ENCODE data around the gene HSF5.
A peak's percentile ranks its signal among the peaks of the same experiment; 100 is the strongest.

Gene HSF5

DNA sequence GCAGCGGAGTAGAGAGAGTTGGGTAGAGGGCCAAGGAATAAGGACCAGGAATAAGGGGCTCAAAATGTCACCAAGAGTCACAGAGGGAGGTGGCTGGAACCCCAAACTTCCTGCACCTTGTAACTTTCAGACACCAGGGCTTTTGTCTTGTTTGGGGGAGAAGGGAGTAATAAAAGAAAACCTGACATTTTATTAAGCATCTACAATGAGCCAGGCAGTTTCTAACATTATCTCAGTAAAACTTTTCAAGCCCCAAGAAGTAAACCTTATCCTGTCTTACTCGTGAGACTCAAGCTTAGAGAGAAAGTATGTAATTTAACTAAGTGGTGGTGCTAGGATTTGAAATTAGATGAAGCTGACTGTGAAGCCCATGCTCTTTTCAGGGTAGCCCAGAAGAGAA is 27.1 kb upstream of the HSF5 start:
- Histone ChIP-seq H3K36me3 (ENCODE audit: insufficient read depth, low read length) (peaks cover 24% of the 10 kb centered on the region), H3K27ac (ENCODE audit: low read depth, low read length) (0 out of 2 replicates have a peak overlapping the region, but pooled peaks have one; percentile 2), H3K4me1 (ENCODE audit: insufficient read depth, low read length) (peaks cover 18% of the 10 kb centered on the region), H3K9ac (ENCODE audit: low read depth, low read length) (peak overlapping the region; percentile 54; the same call in 1 of the 2 replicates), H3K9me3 (ENCODE audit: insufficient read depth, low read depth, low read length) (no peaks in the 10 kb centered on the region), H3K4me3 (ENCODE audit: low read length) (peak overlapping the region; percentile 85), H3K27me3 (ENCODE audit: insufficient read depth, low read length) (no peaks in the 10 kb centered on the region)
- 88% methylated on average over 2 of the region's 2 CpGs for WGBS

DNA sequence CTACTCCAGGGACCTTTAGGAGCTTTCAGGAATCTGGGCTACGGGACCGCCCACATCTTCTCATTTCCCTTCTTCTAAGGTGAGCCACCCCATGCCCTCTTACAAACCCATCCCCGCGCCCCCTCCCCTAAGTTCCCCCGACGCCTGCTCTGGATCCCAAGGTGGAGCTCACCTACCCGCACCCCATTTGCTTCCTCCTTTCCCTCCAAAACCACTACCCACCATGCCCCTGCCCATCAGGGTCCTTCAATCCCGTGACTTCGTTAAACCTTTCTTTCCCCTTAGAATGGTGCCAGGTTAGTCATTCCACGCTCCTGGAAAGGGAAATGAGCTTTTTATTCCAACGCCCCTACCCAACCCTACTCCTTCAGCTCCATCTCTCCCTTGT is 26.6 kb upstream of the HSF5 start:
- Histone ChIP-seq H3K9me3 (ENCODE audit: insufficient read depth, low read depth, low read length) (no peaks in the 10 kb centered on the region), H3K4me1 (ENCODE audit: insufficient read depth, low read length) (peaks cover 18% of the 10 kb centered on the region), H3K27ac (ENCODE audit: low read depth, low read length) (0 out of 2 replicates have a peak overlapping the region, but pooled peaks have one; percentile 2), H3K36me3 (ENCODE audit: insufficient read depth, low read length) (peaks cover 29% of the 10 kb centered on the region), H3K27me3 (ENCODE audit: insufficient read depth, low read length) (no peaks in the 10 kb centered on the region), H3K9ac (ENCODE audit: low read depth, low read length) (peak overlapping the region; percentile 88; the same call in 1 of the 2 replicates), H3K4me3 (ENCODE audit: low read length) (peak overlapping the region; percentile 85)
- 19% methylated on average over 11 of the region's 11 CpGs for WGBS

DNA sequence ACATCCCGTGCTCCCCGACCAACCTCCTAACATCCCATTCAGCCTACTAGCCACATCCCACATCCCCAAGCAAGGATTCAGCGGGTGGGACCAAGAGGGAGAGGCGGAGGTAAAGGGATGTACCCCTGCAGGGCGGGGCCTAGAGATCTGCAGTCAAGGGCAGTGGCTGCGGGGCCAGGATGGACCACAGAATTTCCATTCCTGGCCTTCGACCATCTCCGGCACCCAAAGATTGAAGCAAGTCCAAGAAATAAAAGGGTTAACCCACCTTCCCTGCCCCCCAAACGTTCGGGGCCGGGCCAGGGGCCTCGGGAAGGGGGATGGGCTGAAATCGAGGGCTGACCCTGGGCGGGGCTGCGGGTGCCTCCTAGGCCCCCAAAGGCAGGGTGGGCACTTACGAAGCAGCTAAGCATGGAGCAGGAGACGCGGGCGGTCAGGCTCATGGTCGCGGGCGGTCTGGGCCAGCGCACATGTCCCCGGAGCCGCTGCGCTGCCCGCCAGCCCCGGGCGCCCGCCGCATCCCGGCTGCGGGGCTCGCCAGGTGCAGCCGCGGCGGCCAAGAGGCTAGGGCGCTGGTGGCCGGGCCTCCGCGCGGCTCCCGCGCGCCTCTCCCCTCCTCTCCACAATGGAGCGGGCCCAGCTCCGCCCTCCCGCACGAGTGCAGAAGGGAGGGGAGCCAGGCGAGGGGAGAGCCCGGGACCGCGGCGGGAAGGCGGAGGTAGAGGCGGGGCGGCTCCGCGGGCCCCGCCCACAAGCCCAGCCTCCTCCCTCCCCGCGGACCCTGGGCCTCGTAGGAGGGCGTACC is 26.0 kb upstream of the HSF5 start, which contains the start of gene MTMR4:
TSS of gene MTMR4 (minus strand) at position 674 of the 805 bp plus-strand sequence. CDS start at position 443, 231 bp downstream.
- under 1% methylated on average over 54 of the region's 64 CpGs for WGBS
- H3K4me3 ChIP-seq (ENCODE audit: low read length) = peak within 1 kb of the TSS; percentile 85
- H3K9me3 ChIP-seq (ENCODE audit: insufficient read depth, low read depth, low read length) = no peaks in the 10 kb centered on the region
- H3K4me1 ChIP-seq (ENCODE audit: insufficient read depth, low read length) = peaks cover 18% of the 10 kb centered on the region
- H3K27me3 ChIP-seq (ENCODE audit: insufficient read depth, low read length) = no peaks in the 10 kb centered on the region
- H3K36me3 ChIP-seq (ENCODE audit: insufficient read depth, low read length) = peaks cover 35% of the 10 kb centered on the region
- H3K9ac ChIP-seq (ENCODE audit: low read depth, low read length) = peak within 1 kb of the TSS; percentile 88
- H3K27ac ChIP-seq (ENCODE audit: low read depth, low read length) = peak within 1 kb of the TSS; percentile 80

DNA sequence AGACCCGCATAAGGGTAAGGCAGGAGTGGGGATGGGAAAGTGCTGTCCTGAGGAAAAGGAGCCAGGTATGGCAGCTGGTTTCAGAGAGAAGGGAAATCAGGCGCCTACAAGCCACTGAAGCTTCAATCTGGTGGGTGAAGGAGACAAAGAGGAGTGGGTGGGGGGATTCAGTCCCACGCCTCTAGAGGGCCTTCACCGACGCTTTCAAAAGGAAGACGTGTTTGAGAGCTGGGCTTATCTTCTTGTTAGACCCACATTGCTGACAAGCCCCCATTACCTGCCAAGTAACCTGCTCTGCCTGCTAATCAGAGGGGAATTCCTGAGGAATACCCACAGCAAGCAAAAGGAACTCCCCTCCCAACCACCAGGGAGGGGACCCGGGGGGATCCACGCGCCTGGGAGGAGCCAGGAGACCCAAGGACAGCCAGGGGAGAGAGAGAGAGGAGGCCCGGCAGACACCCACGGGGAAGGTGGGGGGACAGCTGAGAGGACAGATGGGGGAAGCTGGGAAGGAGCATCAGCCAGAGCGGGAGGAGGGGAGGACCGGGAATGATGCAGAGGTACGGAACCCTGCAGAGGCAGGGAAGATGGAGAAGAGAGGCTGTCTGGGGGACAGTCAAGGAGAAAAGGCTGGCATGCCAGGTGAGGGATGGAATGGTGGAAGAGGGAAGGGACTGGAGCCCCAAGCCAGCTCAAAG is 25.2 kb upstream of the HSF5 start:
- H3K9ac ChIP-seq (ENCODE audit: low read depth, low read length) = peak overlapping the region; percentile 88; the same call in 1 of the 2 replicates
- 36% methylated on average over 14 of the region's 14 CpGs for WGBS
- H3K36me3 ChIP-seq (ENCODE audit: insufficient read depth, low read length) = peaks cover 42% of the 10 kb centered on the region
- no peaks in the 10 kb centered on the region for H3K27me3 ChIP-seq (ENCODE audit: insufficient read depth, low read length)
- H3K4me3 ChIP-seq (ENCODE audit: low read length) = peak overlapping the region; percentile 85
- H3K9me3 ChIP-seq (ENCODE audit: insufficient read depth, low read depth, low read length) = no peaks in the 10 kb centered on the region
- H3K27ac ChIP-seq (ENCODE audit: low read depth, low read length) = no peak overlapping the region; the same call in 1 of the 2 replicates
- peaks cover 14% of the 10 kb centered on the region; the same call in 1 of the 2 replicates for H3K4me1 ChIP-seq (ENCODE audit: insufficient read depth, low read length)

- Histone ChIP-seq H3K9ac (ENCODE audit: low read depth, low read length) (no peak overlapping the region), H3K27ac (ENCODE audit: low read depth, low read length) (no peak overlapping the region), H3K27me3 (ENCODE audit: insufficient read depth, low read length) (no peaks in the 10 kb centered on the region), H3K4me3 (ENCODE audit: low read length) (no peak overlapping the region), H3K4me1 (ENCODE audit: insufficient read depth, low read length) (peaks cover 11% of the 10 kb centered on the region; the same call in 1 of the 2 replicates), H3K36me3 (ENCODE audit: insufficient read depth, low read length) (peaks cover 76% of the 10 kb centered on the region), H3K9me3 (ENCODE audit: insufficient read depth, low read depth, low read length) (no peaks in the 10 kb centered on the region)
- WGBS = 93% methylated on average over 5 of the region's 5 CpGs
These were observed 21.9 kb upstream of the HSF5 start for GRCh38 chr17:58510075-58510474.

GRCh38 chr17:58508341-58509067 is 20.3 kb upstream of the HSF5 start:
- 93% methylated on average over 9 of the region's 10 CpGs for WGBS
- Histone ChIP-seq H3K9ac (ENCODE audit: low read depth, low read length) (no peak overlapping the region), H3K27me3 (ENCODE audit: insufficient read depth, low read length) (no peaks in the 10 kb centered on the region), H3K4me1 (ENCODE audit: insufficient read depth, low read length) (peaks cover 6% of the 10 kb centered on the region; the same call in 1 of the 2 replicates), H3K36me3 (ENCODE audit: insufficient read depth, low read length) (peaks cover 91% of the 10 kb centered on the region), H3K9me3 (ENCODE audit: insufficient read depth, low read depth, low read length) (no peaks in the 10 kb centered on the region), H3K27ac (ENCODE audit: low read depth, low read length) (no peak overlapping the region), H3K4me3 (ENCODE audit: low read length) (no peak overlapping the region)

DNA sequence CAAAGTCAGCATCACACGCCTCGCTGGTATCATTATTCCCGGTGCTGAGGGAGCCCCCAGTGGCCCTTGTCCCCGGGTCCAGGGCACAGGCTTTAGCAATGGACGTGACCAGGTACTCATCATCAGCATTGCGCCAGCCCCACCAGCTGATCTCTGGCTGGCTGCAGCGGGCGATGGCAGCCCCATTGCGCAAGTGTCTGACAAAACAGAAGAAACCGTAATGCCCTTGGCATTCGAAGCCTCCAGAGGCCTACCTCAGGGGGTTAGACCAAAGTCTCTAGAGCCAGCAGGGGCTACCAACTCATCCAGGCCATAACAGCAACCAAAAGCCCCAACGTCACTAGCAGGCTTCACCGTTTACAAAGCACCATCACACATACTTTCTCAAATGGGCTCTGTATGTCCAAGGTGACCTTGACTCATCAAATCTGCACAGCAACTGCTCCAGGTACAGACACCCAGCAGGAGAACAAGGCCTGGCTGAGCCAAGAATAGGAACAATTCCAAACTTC is 19.0 kb upstream of the HSF5 start:
- no peak overlapping the region for H3K27ac ChIP-seq (ENCODE audit: low read depth, low read length)
- H3K9me3 ChIP-seq (ENCODE audit: insufficient read depth, low read depth, low read length) = no peaks in the 10 kb centered on the region
- H3K36me3 ChIP-seq (ENCODE audit: insufficient read depth, low read length) = peaks cover 100% of the 10 kb centered on the region
- no peak overlapping the region for H3K9ac ChIP-seq (ENCODE audit: low read depth, low read length)
- H3K4me1 ChIP-seq (ENCODE audit: insufficient read depth, low read length) = no peaks in the 10 kb centered on the region
- WGBS = 95% methylated on average over 13 of the region's 13 CpGs
- H3K27me3 ChIP-seq (ENCODE audit: insufficient read depth, low read length) = no peaks in the 10 kb centered on the region
- no peak overlapping the region for H3K4me3 ChIP-seq (ENCODE audit: low read length)

- no peak overlapping the region for H3K9ac ChIP-seq (ENCODE audit: low read depth, low read length)
- no peaks in the 10 kb centered on the region for H3K4me1 ChIP-seq (ENCODE audit: insufficient read depth, low read length)
- H3K4me3 ChIP-seq (ENCODE audit: low read length) = no peak overlapping the region
- H3K36me3 ChIP-seq (ENCODE audit: insufficient read depth, low read length) = peaks cover 100% of the 10 kb centered on the region
- H3K27me3 ChIP-seq (ENCODE audit: insufficient read depth, low read length) = no peaks in the 10 kb centered on the region
- H3K9me3 ChIP-seq (ENCODE audit: insufficient read depth, low read depth, low read length) = no peaks in the 10 kb centered on the region
- no peak overlapping the region for H3K27ac ChIP-seq (ENCODE audit: low read depth, low read length)
- 95% methylated on average over 7 of the region's 7 CpGs for WGBS
These were observed 18.3 kb upstream of the HSF5 start for GRCh38 chr17:58506354-58507080.

DNA sequence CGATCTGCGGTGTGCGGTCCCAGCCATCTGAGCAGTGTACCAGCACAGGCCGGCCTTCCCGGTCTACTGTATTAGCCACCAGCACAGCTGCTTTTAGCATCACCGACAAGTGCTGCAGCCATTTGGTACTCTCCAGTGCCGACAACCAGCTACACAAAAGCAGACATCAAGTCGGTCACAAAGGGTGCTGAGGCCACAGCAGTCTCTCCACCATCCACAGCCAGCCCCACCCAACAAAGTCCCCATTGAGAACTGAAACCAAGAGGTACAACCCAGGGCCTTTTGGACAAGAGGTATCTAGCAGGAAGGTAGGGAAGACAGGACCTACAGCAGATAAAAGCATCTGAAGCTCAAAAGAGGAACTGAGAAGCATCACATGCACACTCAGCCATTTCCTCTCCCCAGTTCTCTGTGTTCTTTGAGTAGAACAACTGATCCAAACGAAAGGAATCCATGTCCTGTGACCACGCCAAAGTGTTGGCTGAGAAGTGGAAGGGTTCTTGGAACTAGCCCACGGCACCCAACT is 16.7 kb upstream of the HSF5 start:
- H3K4me1 ChIP-seq (ENCODE audit: insufficient read depth, low read length) = no peaks in the 10 kb centered on the region
- H3K27ac ChIP-seq (ENCODE audit: low read depth, low read length) = no peak overlapping the region
- 94% methylated on average over 10 of the region's 11 CpGs for WGBS
- peaks cover 99% of the 10 kb centered on the region for H3K36me3 ChIP-seq (ENCODE audit: insufficient read depth, low read length)
- no peaks in the 10 kb centered on the region for H3K27me3 ChIP-seq (ENCODE audit: insufficient read depth, low read length)
- H3K9me3 ChIP-seq (ENCODE audit: insufficient read depth, low read depth, low read length) = no peaks in the 10 kb centered on the region
- no peak overlapping the region for H3K4me3 ChIP-seq (ENCODE audit: low read length)
- no peak overlapping the region for H3K9ac ChIP-seq (ENCODE audit: low read depth, low read length)

GRCh38 chr17:58503866-58504265 is 15.7 kb upstream of the HSF5 start:
- WGBS = 96% methylated on average over 8 of the region's 8 CpGs
- no peaks in the 10 kb centered on the region for H3K9me3 ChIP-seq (ENCODE audit: insufficient read depth, low read depth, low read length)
- no peaks in the 10 kb centered on the region for H3K27me3 ChIP-seq (ENCODE audit: insufficient read depth, low read length)
- no peak overlapping the region for H3K9ac ChIP-seq (ENCODE audit: low read depth, low read length)
- no peak overlapping the region for H3K27ac ChIP-seq (ENCODE audit: low read depth, low read length)
- peaks cover 95% of the 10 kb centered on the region for H3K36me3 ChIP-seq (ENCODE audit: insufficient read depth, low read length)
- no peaks in the 10 kb centered on the region for H3K4me1 ChIP-seq (ENCODE audit: insufficient read depth, low read length)
- no peak overlapping the region for H3K4me3 ChIP-seq (ENCODE audit: low read length)

Data from HUES64 (cell line).